Neural cell (in vitro differentiated cells): ENCODE results near the gene JDP2.

Experiments
- CTCF ChIP-seq: fragments of 450-650 bp; IDR thresholded peaks from 2 replicates; pipeline ENCODE4 v1.5.1; 2014; ENCODE audit warnings: antibody characterized with exemption, mild to moderate bottlenecking, moderate library complexity; ENCODE audit not compliant: poor library complexity, severe bottlenecking
- EP300 ChIP-seq: fragments of 450-650 bp; conservative IDR thresholded peaks from 2 replicates; pipeline ENCODE4 v1.6.1; 2014; ENCODE audit warnings: antibody characterized with exemption, mild to moderate bottlenecking, moderate library complexity; ENCODE audit not compliant: poor library complexity, severe bottlenecking
- EZH2 ChIP-seq: fragments of 200-600, 300-800 bp; shearing (Covaris generic), sonication (generic); IDR thresholded peaks from 2 replicates; pipeline ENCODE4 v1.6.1; 2014; ENCODE audit warnings: antibody characterized with exemption, low read length, borderline replicate concordance, mild to moderate bottlenecking; ENCODE audit not compliant: insufficient read depth, poor library complexity, severe bottlenecking
- MXI1 ChIP-seq: fragments of 450-650 bp; conservative IDR thresholded peaks from 2 replicates; pipeline ENCODE4 v1.6.1; 2014; ENCODE audit warnings: antibody characterized with exemption, mild to moderate bottlenecking; ENCODE audit not compliant: poor library complexity, severe bottlenecking
- POLR2AphosphoS5 ChIP-seq: IDR thresholded peaks from 2 replicates; pipeline ENCODE4 v1.6.1; 2012
- RAD21 ChIP-seq: fragments of 450-650 bp; conservative IDR thresholded peaks from 2 replicates; pipeline ENCODE4 v1.6.1; 2014; ENCODE audit warnings: antibody characterized with exemption, mild to moderate bottlenecking, moderate library complexity
- REST ChIP-seq: IDR thresholded peaks from 2 replicates; pipeline ENCODE4 v1.6.1; 2012; ENCODE audit warnings: borderline replicate concordance
- SMC3 ChIP-seq: fragments of 450-650 bp; conservative IDR thresholded peaks from 2 replicates; pipeline ENCODE4 v1.6.1; 2014; ENCODE audit warnings: antibody characterized with exemption, mild to moderate bottlenecking, moderate library complexity; ENCODE audit not compliant: poor library complexity
- TAF1 ChIP-seq: IDR thresholded peaks from 2 replicates; pipeline ENCODE4 v1.6.1; 2012; ENCODE audit warnings: low read depth

- TF ChIP-seq CTCF (no peak), EZH2 (no peak), REST (peak; percentile 63), POLR2AphosphoS5 (no peak), MXI1 (no peak), RAD21 (no peak), TAF1 (no peak), EP300 (peak; percentile 34), SMC3 (no peak)
These were observed 26.5 kb upstream of the JDP2 start for GRCh38 chr14:75401361-75401760.
